IMR-90 (cell line): ENCODE measurements around the gene KCNG4. TPM values are rescaled to one million over a fixed set of nuclear protein-coding genes. Genes with fewer than 3 reads are reported as not detected.

Experiments used
- ATAC-seq: fragments of 200-7000 bp; cut with Tn5 transposase; 2 replicates; pipeline ENCODE4 v1.9.1; 2020; ENCODE audit warnings: low read depth, mild to moderate bottlenecking, moderate library complexity
- BruUV-seq: library from RNA; stranded (reverse); fragments of 400-500 nt; replicated peaks from 2 replicates; lab custom pipeline; 2021; lab: Mats Ljungman, UMichigan
- CTCF ChIA-PET: fragments of 300-600 bp; formaldehyde crosslinking; extraction: SDS; loops from one replicate; lab custom pipeline; 2021; ENCODE audit warnings: antibody characterized with exemption; lab: Yijun Ruan, JAX
- POLR2A ChIA-PET: fragments of 300-600 bp; sonication (Branson Sonifier 250); formaldehyde crosslinking; loops from one replicate; lab custom pipeline; 2022; ENCODE audit warnings: antibody characterized with exemption; ENCODE audit not compliant: unreplicated experiment; lab: Charles Lee
- DNase-seq: peaks from one replicate; pipeline ENCODE4 v3.0.0; 2013
- H2AFZ ChIP-seq: replicated peaks from 2 replicates; pipeline ENCODE3; 2013; ENCODE audit warnings: low read length, mild to moderate bottlenecking; ENCODE audit not compliant: poor library complexity
- H2AK5ac ChIP-seq: 2 replicates; pipeline ENCODE4 v1.6.1; 2013; ENCODE audit warnings: low read depth, low read length, inconsistent platforms
- H2AK9ac ChIP-seq: replicated peaks from 2 replicates; pipeline ENCODE3; 2013; ENCODE audit warnings: mild to moderate bottlenecking, low read depth, low read length, moderate library complexity; ENCODE audit not compliant: poor library complexity
- H2BK120ac ChIP-seq: 2 replicates; pipeline ENCODE4 v1.6.1; 2013; ENCODE audit warnings: low read depth, low read length, inconsistent platforms
- H2BK15ac ChIP-seq: 3 replicates; pipeline ENCODE4 v1.6.1; 2013; ENCODE audit warnings: low read depth, low read length, inconsistent platforms
- H2BK20ac ChIP-seq: 2 replicates; pipeline ENCODE4 v1.6.1; 2013; ENCODE audit warnings: low read depth, mild to moderate bottlenecking, inconsistent platforms, low read length, moderate library complexity
- H2BK5ac ChIP-seq: 2 replicates; pipeline ENCODE4 v1.6.1; 2013; ENCODE audit warnings: mild to moderate bottlenecking, low read depth, low read length, inconsistent platforms; ENCODE audit not compliant: poor library complexity, severe bottlenecking
- H3K14ac ChIP-seq: replicated peaks from 2 replicates; pipeline ENCODE4 v1.6.1; 2013; ENCODE audit warnings: low read depth, low read length, inconsistent platforms
- H3K18ac ChIP-seq: 2 replicates; pipeline ENCODE4 v1.6.1; 2013; ENCODE audit warnings: low read depth, low read length, control low read depth
- H3K23ac ChIP-seq: 2 replicates; pipeline ENCODE4 v1.6.1; 2013; ENCODE audit warnings: low read depth, low read length, inconsistent platforms
- H3K27ac ChIP-seq: 2 replicates; pipeline ENCODE4 v1.5.1; 2013; ENCODE audit warnings: mild to moderate bottlenecking, control low read depth, low read length; ENCODE audit not compliant: insufficient read depth
- H3K27me3 ChIP-seq: 2 replicates; pipeline ENCODE4 v1.6.1; 2013; ENCODE audit warnings: low read length; ENCODE audit not compliant: control insufficient read depth, insufficient read depth
- H3K36me3 ChIP-seq: 2 replicates; pipeline ENCODE4 v1.6.1; 2013; ENCODE audit warnings: low read length, mixed read lengths; ENCODE audit not compliant: control insufficient read depth, insufficient read depth
- H3K4ac ChIP-seq: 2 replicates; pipeline ENCODE4 v1.6.1; 2013; ENCODE audit warnings: low read depth, low read length, inconsistent platforms
- H3K4me1 ChIP-seq: 2 replicates; pipeline ENCODE4 v1.6.1; 2013; ENCODE audit warnings: low read length, mixed read lengths; ENCODE audit not compliant: control insufficient read depth, insufficient read depth
- H3K4me2 ChIP-seq: 2 replicates; pipeline ENCODE4 v1.6.1; 2013; ENCODE audit warnings: low read depth, mild to moderate bottlenecking, control low read depth, low read length, moderate library complexity
- H3K4me3 ChIP-seq: 2 replicates; pipeline ENCODE4 v1.5.1; 2013; ENCODE audit warnings: low read depth, mild to moderate bottlenecking, control low read depth, low read length, moderate library complexity; ENCODE audit not compliant: insufficient read depth
- H3K56ac ChIP-seq: 2 replicates; pipeline ENCODE4 v1.6.1; 2013; ENCODE audit warnings: low read length, inconsistent platforms; ENCODE audit not compliant: insufficient read depth; ENCODE audit errors: extremely low read depth
- H3K79me1 ChIP-seq, 2 experiments: 2 replicates each; pipeline ENCODE4 v1.6.1; 2013; ENCODE audit warnings: low read length in 2 of 2, inconsistent platforms in 1 of 2, low read depth in 1 of 2
- H3K9ac ChIP-seq: 2 replicates; pipeline ENCODE4 v1.6.1; 2013; ENCODE audit warnings: low read depth, low read length, control low read depth
- H3K9me1 ChIP-seq: 2 replicates; pipeline ENCODE4 v1.6.1; 2013; ENCODE audit warnings: low read length, inconsistent platforms; ENCODE audit not compliant: insufficient read depth
- H3K9me3 ChIP-seq: 2 replicates; pipeline ENCODE4 v1.6.1; 2013; ENCODE audit warnings: low read length; ENCODE audit not compliant: control insufficient read depth, insufficient read depth
- H4K20me1 ChIP-seq: 2 replicates; pipeline ENCODE4 v1.6.1; 2013; ENCODE audit warnings: low read length, inconsistent platforms; ENCODE audit not compliant: insufficient read depth
- H4K5ac ChIP-seq: 2 replicates; pipeline ENCODE4 v1.6.1; 2013; ENCODE audit warnings: mild to moderate bottlenecking, low read depth, low read length, control low read depth
- H4K8ac ChIP-seq, 2 experiments: 2 replicates each; pipeline ENCODE4 v1.6.1; 2013; ENCODE audit warnings: low read depth in 2 of 2, low read length in 2 of 2, control low read depth in 1 of 2, inconsistent platforms in 1 of 2
- H4K91ac ChIP-seq: 2 replicates; pipeline ENCODE4 v1.6.1; 2013; ENCODE audit warnings: low read depth, low read length, inconsistent platforms; ENCODE audit not compliant: insufficient read depth
- POLR2A ChIP-seq: IDR thresholded peaks from 2 replicates; pipeline ENCODE4 v1.6.1; 2012; ENCODE audit warnings: mild to moderate bottlenecking, low read depth, low read length
- RAD21 ChIP-seq: IDR thresholded peaks from 2 replicates; pipeline ENCODE4 v1.6.1; 2012; ENCODE audit warnings: low read length, improper control_type of control experiment
- WGBS, 2 experiments: methylation state at CpG; one replicate each; pipeline versions ENCODE4 v1.1.5 to v1.1.7; 2013; ENCODE audit warnings: missing lambda C conversion rate in 2 of 2; ENCODE audit not compliant: insufficient read length in 1 of 2; ENCODE audit errors: extremely low coverage in 2 of 2; 5-methylcytosine and 5-hydroxymethylcytosine counted together
- dilution Hi-C: fragments of 300-500 bp; cut with HindIII; formaldehyde crosslinking; loops from one replicate; pipeline ENCODE4 v1.14.3; 2018; ENCODE audit warnings: low sequenced_read_pairs; ENCODE audit not compliant: unreplicated experiment
- in situ Hi-C: fragments of 300-500 bp; cut with MboI; formaldehyde crosslinking; loops from 3 replicates; pipeline ENCODE4 v1.14.3; 2019; ENCODE audit warnings: low sequenced_read_pairs, inconsistent platforms, mixed read lengths
- intact Hi-C: fragments of 100-400 bp; cut with micrococcal nuclease; formaldehyde crosslinking; loops from 2 replicates; pipeline ENCODE4 v1.10.0; 2022
- polyA plus RNA-seq, 3 experiments: library from polyadenylated mRNA; depleted of rRNA; stranded (reverse); fragments of >200 nt; gene quantifications; 2 replicates each; pipeline ENCODE4 v1.2.3, GENCODE V29; 2012; ENCODE audit warnings: low replicate concordance in 1 of 3
- total RNA-seq: library from RNA; depleted of rRNA; stranded (reverse); fragments of >200 nt; gene quantifications from 2 replicates; pipeline ENCODE4 v1.2.3, GENCODE V29; 2012

The KCNG4 gene
- total and polyA plus RNA-seq, 2 of the 4 experiments (the other 2 are of a cell fraction): not detected

DNA sequence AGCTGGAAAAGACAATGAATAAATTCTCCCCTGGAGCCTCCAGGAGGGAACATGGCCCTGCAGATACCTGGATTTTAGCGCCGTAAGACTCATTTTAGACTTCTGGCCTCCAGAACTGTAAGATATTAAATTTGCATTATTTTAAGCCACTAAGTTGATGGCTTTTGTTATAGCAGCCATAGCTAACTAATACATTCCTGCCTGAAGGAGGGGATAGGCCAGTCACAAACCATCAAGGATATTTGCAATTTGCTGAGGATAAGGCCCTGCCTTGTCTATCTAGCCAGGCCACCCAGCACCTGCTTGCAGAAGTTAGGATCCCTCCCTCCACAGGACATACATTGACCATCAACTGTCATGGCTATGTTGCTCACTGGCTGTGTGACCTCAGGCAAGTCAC, 4.9 kb upstream of the KCNG4 start:
- no peak overlapping the region for H2BK120ac ChIP-seq
- H4K5ac ChIP-seq: no peak overlapping the region
- DNase-seq (no peak), ATAC-seq (no peak)
- no peak overlapping the region for H3K23ac ChIP-seq
- H2AFZ ChIP-seq: no peak overlapping the region
- no peak overlapping the region for H3K9ac ChIP-seq
- no peak overlapping the region for H4K91ac ChIP-seq
- H3K9me3 ChIP-seq: peaks cover 7% of the 10 kb centered on the region
- H2BK15ac ChIP-seq: no peak overlapping the region
- no CpG with 5 or more reads among the region's 2 CpGs for WGBS, 2 experiments
- no peak overlapping the region for H3K56ac ChIP-seq
- H3K14ac ChIP-seq: no peak overlapping the region
- H4K20me1 ChIP-seq: no peaks in the 10 kb centered on the region
- H3K4me1 ChIP-seq: no peaks in the 10 kb centered on the region
- no peaks in the 10 kb centered on the region for H3K36me3 ChIP-seq
- in situ Hi-C loops: no loop called here
- TF ChIP-seq POLR2A (no peak), RAD21 (no peak)
- H3K79me1 ChIP-seq: no peaks in the 10 kb centered on the region
- no TSS peak for BruUV-seq
- H2AK5ac ChIP-seq: no peak overlapping the region
- H3K4me3 ChIP-seq: no peak overlapping the region
- H3K4ac ChIP-seq: no peak overlapping the region
- H3K27me3 ChIP-seq: peaks cover 67% of the 10 kb centered on the region
- POLR2A ChIA-PET: no interaction called here
- H2BK20ac ChIP-seq: no peak overlapping the region
- CTCF ChIA-PET: no interaction called here
- dilution Hi-C loops: no loop called here
- no peak overlapping the region for H2BK5ac ChIP-seq
- no peak overlapping the region for H3K4me2 ChIP-seq
- H2AK9ac ChIP-seq: no peak overlapping the region
- no peak overlapping the region for H3K18ac ChIP-seq
- H3K27ac ChIP-seq: no peak overlapping the region
- H4K8ac ChIP-seq: no peak overlapping the region
- H3K9me1 ChIP-seq: no peaks in the 10 kb centered on the region
- intact Hi-C loops: no loop called here
